Panc1 (cell line): ENCODE results near the gene CRYBA1. TPM values are rescaled to one million over a fixed set of nuclear protein-coding genes. Genes with fewer than 3 reads are reported as not detected.
"Not testable (repeated sequence)": the region's sequence is repeated elsewhere in the genome, so short reads cannot be mapped to it uniquely, and the experiment has no call there.

ENCODE experiments used
- ATAC-seq: fragments of 200-7000 bp; cut with Tn5 transposase; 2 replicates; pipeline ENCODE4 v1.9.1; 2020; ENCODE audit warnings: mild to moderate bottlenecking, moderate library complexity
- BruUV-seq: library from RNA; stranded (reverse); fragments of 400-500 nt; replicated peaks from 2 replicates; lab custom pipeline; 2021; lab: Mats Ljungman, UMichigan
- CTCF ChIA-PET: fragments of 300-600 bp; sonication (Branson Sonifier 250); formaldehyde crosslinking; loops from one replicate; lab custom pipeline; 2022; ENCODE audit warnings: antibody characterized with exemption; lab: Charles Lee
- POLR2A ChIA-PET: fragments of 300-600 bp; sonication (Branson Sonifier 250); formaldehyde crosslinking; loops from one replicate; lab custom pipeline; 2022; ENCODE audit warnings: antibody characterized with exemption; lab: Charles Lee
- DNase-seq: peaks from one replicate; pipeline ENCODE4 v3.0.0-alpha.2; 2010; ENCODE audit warnings: low read depth, low spot score
- H3K27ac ChIP-seq: 2 replicates; pipeline ENCODE4 v1.5.1; 2011; ENCODE audit warnings: mild to moderate bottlenecking, low read length, inconsistent platforms
- H3K27me3 ChIP-seq: fragments of 200-500 bp; sonication (Bioruptor generic); 2 replicates; pipeline ENCODE4 v1.6.0; 2014; ENCODE audit warnings: low read length, inconsistent platforms; ENCODE audit not compliant: control insufficient read depth, insufficient read depth
- H3K36me3 ChIP-seq: fragments of 200-500 bp; sonication (Bioruptor generic); 2 replicates; pipeline ENCODE4 v1.5.1; 2014; ENCODE audit warnings: inconsistent platforms, mild to moderate bottlenecking, low read length, moderate library complexity; ENCODE audit not compliant: control insufficient read depth, insufficient read depth
- H3K4me1 ChIP-seq: 2 replicates; pipeline ENCODE4 v1.5.1; 2011; ENCODE audit warnings: inconsistent platforms, mild to moderate bottlenecking, low read length, moderate library complexity; ENCODE audit not compliant: control insufficient read depth, insufficient read depth
- H3K4me3 ChIP-seq, 2 experiments: 2 replicates each; pipeline ENCODE4 v1.5.1; 2011 to 2012; ENCODE audit warnings: low read depth in 2 of 2, low read length in 2 of 2, mild to moderate bottlenecking in 2 of 2, inconsistent platforms in 1 of 2, moderate library complexity in 1 of 2
- H3K9me3 ChIP-seq: fragments of 200-500 bp; sonication (Bioruptor generic); 2 replicates; pipeline ENCODE4 v1.5.1; 2014; ENCODE audit warnings: low read depth, mild to moderate bottlenecking, inconsistent platforms, low read length, moderate library complexity; ENCODE audit not compliant: control insufficient read depth, insufficient read depth
- POLR2AphosphoS5 ChIP-seq: IDR thresholded peaks from 2 replicates; pipeline ENCODE4 v1.6.1; 2012; ENCODE audit warnings: mild to moderate bottlenecking, low read depth, low read length, moderate library complexity
- SIN3A ChIP-seq: IDR thresholded peaks from 2 replicates; pipeline ENCODE4 v1.6.1; 2012; ENCODE audit warnings: low read depth, mild to moderate bottlenecking, low read length, moderate library complexity, borderline replicate concordance; ENCODE audit not compliant: insufficient read depth
- TCF7L2 ChIP-seq: IDR thresholded peaks from 2 replicates; pipeline ENCODE4 v1.6.1; 2011; ENCODE audit warnings: mild to moderate bottlenecking, low read depth, low read length, inconsistent platforms
- in situ Hi-C: cut with HindIII; loops from 2 replicates; pipeline ENCODE4 v1.10.0; 2016; ENCODE audit warnings: low sequenced_read_pairs, low pct_unique_long_range_greater_than_20kb
- intact Hi-C: fragments of 100-400 bp; cut with micrococcal nuclease; formaldehyde crosslinking; loops from one replicate; pipeline ENCODE4 v1.10.0; 2022; ENCODE audit not compliant: unreplicated experiment
- total RNA-seq: library from RNA; stranded (reverse); gene quantifications from one replicate; pipeline ENCODE4 v1.2.1, GENCODE V29; 2021; ENCODE audit not compliant: unreplicated experiment
- TF ChIP-seq, protein P1 (sequence below), 2 experiments: IDR thresholded peaks; 2 replicates each; pipeline ENCODE4 v1.6.1; 2011 to 2012; ENCODE audit warnings: low read depth in 2 of 2, control low read depth in 1 of 2, low read length in 1 of 2, mild to moderate bottlenecking in 1 of 2, moderate library complexity in 1 of 2; ENCODE audit not compliant: insufficient read depth in 1 of 2
- TF ChIP-seq, protein P2 (sequence below): fragments of 450-650 bp; IDR thresholded peaks from 2 replicates; pipeline ENCODE4 v1.5.1; 2017; ENCODE audit warnings: mild to moderate bottlenecking

The CRYBA1 gene
- total RNA-seq, 1 experiment from 2014 or later, result not detected

DNA sequence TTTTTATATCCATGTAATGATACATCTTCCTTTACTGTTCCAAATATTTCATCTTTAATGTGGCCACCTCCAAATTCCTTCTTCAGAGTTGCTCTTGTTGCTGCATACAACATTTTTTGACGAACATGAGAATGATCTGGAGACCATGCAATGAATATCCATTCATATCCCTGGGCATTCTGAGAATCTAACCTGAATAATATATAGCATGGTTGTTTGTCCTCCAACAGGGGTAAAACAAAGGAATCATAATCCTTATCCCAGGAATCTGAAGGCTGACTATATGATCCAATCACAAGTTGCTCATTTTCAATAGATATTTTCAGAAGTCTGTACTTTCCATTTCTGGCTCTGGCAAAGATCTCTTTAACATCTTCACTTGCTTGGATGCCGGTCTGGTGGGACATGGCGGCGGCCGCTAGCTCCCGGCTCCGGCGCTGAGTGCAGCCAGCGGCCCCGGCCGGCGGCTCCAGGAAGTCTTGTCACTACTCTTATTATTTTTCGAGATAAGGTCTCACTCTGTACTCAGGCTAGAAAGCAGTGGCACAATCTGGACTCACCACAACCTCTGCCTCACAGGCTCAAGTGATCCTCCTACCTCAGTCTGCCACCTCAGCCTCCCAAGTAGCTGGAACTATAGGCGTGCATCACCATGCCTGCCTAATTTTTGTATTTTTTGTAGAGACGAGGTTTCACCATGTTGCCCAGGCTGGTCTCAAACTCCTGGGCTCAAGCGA, 42.4 kb upstream of the CRYBA1 start:
- DNase-seq, H3K4me1 ChIP-seq, H3K4me3 ChIP-seq, BruUV-seq, H3K36me3 ChIP-seq, H3K9me3 ChIP-seq, intact Hi-C loops, in situ Hi-C loops, H3K27me3 ChIP-seq, POLR2A ChIA-PET, H3K27ac ChIP-seq: not testable (repeated sequence)
- 0 out of 2 replicates have a peak, but pooled peaks have one; percentile 31 for ATAC-seq
- CTCF ChIA-PET, result interaction anchor here (0.9 kb wide), 1 partner anchor 24 kb away, joined by 3 read pairs; the partner anchor contains the start of gene MYO18A

DNA sequence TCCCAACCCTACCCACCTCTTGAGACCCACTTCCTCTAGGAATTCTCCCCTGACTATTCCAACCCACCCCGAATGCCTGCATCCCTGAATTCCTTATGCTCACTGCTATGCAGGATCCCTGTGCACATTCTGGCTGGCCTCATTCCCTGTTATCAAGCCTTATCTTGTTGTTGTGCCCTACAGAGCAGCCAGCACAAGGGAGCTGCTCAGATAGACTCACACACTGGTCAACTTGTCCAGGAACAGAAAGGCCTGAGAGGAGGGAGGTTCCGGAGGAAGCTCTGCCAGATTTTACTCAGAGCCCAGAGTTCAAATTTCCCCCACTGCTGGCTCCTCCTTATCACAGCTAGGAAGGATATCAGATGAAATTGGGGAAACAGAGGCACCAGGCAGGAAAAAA, 41.6 kb upstream of the CRYBA1 start:
- peak; percentile 25; the same call in 1 of the 2 replicates for ATAC-seq
- BruUV-seq, result no TSS peak
- Histone ChIP-seq H3K4me3 (no peak overlapping the region), H3K36me3 (no peaks in the 10 kb centered on the region), H3K27ac (no peak overlapping the region), H3K9me3 (no peaks in the 10 kb centered on the region), H3K27me3 (no peaks in the 10 kb centered on the region), H3K4me1 (no peaks in the 10 kb centered on the region)
- no peak for DNase-seq
- intact Hi-C loops (no loop called here), in situ Hi-C loops (no loop called here)
- POLR2A ChIA-PET, result no interaction called here
- CTCF ChIA-PET, result interaction anchor here (1.5 kb wide), 1 partner anchor 14 kb away, joined by 3 read pairs; no protein-coding TSS in a partner anchor
- TF ChIP-seq POLR2AphosphoS5 (no peak), TCF7L2 (no peak)

DNA sequence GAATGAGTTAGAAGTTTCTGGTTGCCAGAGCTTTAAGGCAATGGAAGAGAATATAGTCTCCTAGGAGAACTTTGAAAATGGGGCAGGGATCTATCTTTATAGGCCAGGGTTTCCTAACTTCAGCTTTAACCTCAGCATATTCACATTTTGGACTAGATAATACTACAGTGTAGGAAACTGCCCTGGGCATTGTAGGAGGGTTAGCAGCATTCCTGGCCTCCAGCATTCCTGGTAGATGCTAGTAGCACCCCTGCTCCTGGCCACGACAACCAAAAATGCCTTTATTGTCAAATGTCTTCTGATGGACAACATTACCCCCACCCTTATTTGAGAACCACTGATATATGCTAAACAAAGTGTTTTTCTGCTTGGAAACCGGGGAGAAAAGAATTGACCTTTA, 38.7 kb upstream of the CRYBA1 start:
- Histone ChIP-seq H3K27ac (no peak overlapping the region), H3K9me3 (no peaks in the 10 kb centered on the region), H3K36me3 (no peaks in the 10 kb centered on the region), H3K4me3 (no peak overlapping the region), H3K27me3 (no peaks in the 10 kb centered on the region), H3K4me1 (no peaks in the 10 kb centered on the region)
- DNase-seq, result no peak
- intact Hi-C loops (no loop called here), in situ Hi-C loops (no loop called here)
- TF ChIP-seq, protein P1, sequence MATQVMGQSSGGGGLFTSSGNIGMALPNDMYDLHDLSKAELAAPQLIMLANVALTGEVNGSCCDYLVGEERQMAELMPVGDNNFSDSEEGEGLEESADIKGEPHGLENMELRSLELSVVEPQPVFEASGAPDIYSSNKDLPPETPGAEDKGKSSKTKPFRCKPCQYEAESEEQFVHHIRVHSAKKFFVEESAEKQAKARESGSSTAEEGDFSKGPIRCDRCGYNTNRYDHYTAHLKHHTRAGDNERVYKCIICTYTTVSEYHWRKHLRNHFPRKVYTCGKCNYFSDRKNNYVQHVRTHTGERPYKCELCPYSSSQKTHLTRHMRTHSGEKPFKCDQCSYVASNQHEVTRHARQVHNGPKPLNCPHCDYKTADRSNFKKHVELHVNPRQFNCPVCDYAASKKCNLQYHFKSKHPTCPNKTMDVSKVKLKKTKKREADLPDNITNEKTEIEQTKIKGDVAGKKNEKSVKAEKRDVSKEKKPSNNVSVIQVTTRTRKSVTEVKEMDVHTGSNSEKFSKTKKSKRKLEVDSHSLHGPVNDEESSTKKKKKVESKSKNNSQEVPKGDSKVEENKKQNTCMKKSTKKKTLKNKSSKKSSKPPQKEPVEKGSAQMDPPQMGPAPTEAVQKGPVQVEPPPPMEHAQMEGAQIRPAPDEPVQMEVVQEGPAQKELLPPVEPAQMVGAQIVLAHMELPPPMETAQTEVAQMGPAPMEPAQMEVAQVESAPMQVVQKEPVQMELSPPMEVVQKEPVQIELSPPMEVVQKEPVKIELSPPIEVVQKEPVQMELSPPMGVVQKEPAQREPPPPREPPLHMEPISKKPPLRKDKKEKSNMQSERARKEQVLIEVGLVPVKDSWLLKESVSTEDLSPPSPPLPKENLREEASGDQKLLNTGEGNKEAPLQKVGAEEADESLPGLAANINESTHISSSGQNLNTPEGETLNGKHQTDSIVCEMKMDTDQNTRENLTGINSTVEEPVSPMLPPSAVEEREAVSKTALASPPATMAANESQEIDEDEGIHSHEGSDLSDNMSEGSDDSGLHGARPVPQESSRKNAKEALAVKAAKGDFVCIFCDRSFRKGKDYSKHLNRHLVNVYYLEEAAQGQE (IDR thresholded peaks at IDR 0.05; ENCODE audit: insufficient read depth in 1 of 2, low read depth in 2 of 2, low read length in 1 of 2), result no peak
- TF ChIP-seq TCF7L2, result no peak
- no peak for TF ChIP-seq SIN3A
- TF ChIP-seq, protein P2, sequence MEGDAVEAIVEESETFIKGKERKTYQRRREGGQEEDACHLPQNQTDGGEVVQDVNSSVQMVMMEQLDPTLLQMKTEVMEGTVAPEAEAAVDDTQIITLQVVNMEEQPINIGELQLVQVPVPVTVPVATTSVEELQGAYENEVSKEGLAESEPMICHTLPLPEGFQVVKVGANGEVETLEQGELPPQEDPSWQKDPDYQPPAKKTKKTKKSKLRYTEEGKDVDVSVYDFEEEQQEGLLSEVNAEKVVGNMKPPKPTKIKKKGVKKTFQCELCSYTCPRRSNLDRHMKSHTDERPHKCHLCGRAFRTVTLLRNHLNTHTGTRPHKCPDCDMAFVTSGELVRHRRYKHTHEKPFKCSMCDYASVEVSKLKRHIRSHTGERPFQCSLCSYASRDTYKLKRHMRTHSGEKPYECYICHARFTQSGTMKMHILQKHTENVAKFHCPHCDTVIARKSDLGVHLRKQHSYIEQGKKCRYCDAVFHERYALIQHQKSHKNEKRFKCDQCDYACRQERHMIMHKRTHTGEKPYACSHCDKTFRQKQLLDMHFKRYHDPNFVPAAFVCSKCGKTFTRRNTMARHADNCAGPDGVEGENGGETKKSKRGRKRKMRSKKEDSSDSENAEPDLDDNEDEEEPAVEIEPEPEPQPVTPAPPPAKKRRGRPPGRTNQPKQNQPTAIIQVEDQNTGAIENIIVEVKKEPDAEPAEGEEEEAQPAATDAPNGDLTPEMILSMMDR, result no peak
- TF ChIP-seq POLR2AphosphoS5, result no peak
- CTCF ChIA-PET, result interaction anchor here (1.2 to 1.3 kb wide), 2 partner anchors 12 to 242 kb away, joined by 4 to 15 read pairs; no protein-coding TSS in a partner anchor
- POLR2A ChIA-PET, result no interaction called here
- no TSS peak for BruUV-seq
- ATAC-seq, result no peak
